Measurements from ENCODE around the gene C11orf52. TPM values are rescaled to one million over a fixed set of nuclear protein-coding genes. Genes with fewer than 3 reads are reported as not detected.

The C11orf52 gene
- total and polyA plus RNA-seq, 2 of the 13 experiments (the other 11 are each of a cell fraction or from before 2014, with no cell fraction given) = 7.4 to 11.0 TPM

- TF ChIP-seq CTCF (CRISPR knock-in tag; IDR thresholded peaks at IDR 0.05) (peak; percentile 99), ZNF251 (CRISPR knock-in tag; IDR thresholded peaks at IDR 0.05) (no peak), ZNF761 (CRISPR knock-in tag; conservative IDR thresholded peaks at IDR 0.05) (peak; percentile 67; the same call in 1 of the 2 replicates), ZNF776 (CRISPR knock-in tag; IDR thresholded peaks at IDR 0.05) (peak; percentile 51; the same call in 1 of the 2 replicates), ZBTB1 (CRISPR knock-in tag; IDR thresholded peaks at IDR 0.05; ENCODE audit: borderline replicate concordance) (no peak), ZNF589 (CRISPR knock-in tag; conservative IDR thresholded peaks at IDR 0.05) (no peak), PAF1 (CRISPR knock-in tag; IDR thresholded peaks at IDR 0.05) (no peak), ZNF777 (CRISPR knock-in tag; IDR thresholded peaks at IDR 0.05) (peak; percentile 38; the same call in 1 of the 2 replicates), MAF1 (CRISPR knock-in tag; IDR thresholded peaks at IDR 0.05; ENCODE audit: borderline replicate concordance) (peak; percentile 87), SRF (IDR thresholded peaks at IDR 0.05; ENCODE audit: low read depth, low read length) (peak; percentile 57; the same call in 1 of the 2 replicates), YY1 (IDR thresholded peaks at IDR 0.05; ENCODE audit: insufficient read depth, insufficient replicate concordance, low read depth, low read length) (peak; percentile 84)
- TF ChIP-seq, protein P1, sequence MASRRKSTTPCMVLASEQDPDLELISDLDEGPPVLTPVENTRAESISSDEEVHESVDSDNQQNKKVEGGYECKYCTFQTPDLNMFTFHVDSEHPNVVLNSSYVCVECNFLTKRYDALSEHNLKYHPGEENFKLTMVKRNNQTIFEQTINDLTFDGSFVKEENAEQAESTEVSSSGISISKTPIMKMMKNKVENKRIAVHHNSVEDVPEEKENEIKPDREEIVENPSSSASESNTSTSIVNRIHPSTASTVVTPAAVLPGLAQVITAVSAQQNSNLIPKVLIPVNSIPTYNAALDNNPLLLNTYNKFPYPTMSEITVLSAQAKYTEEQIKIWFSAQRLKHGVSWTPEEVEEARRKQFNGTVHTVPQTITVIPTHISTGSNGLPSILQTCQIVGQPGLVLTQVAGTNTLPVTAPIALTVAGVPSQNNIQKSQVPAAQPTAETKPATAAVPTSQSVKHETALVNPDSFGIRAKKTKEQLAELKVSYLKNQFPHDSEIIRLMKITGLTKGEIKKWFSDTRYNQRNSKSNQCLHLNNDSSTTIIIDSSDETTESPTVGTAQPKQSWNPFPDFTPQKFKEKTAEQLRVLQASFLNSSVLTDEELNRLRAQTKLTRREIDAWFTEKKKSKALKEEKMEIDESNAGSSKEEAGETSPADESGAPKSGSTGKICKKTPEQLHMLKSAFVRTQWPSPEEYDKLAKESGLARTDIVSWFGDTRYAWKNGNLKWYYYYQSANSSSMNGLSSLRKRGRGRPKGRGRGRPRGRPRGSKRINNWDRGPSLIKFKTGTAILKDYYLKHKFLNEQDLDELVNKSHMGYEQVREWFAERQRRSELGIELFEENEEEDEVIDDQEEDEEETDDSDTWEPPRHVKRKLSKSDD (CRISPR knock-in tag; IDR thresholded peaks at IDR 0.05; ENCODE audit: low read depth) = peak; percentile 98
- TF ChIP-seq, protein P2, sequence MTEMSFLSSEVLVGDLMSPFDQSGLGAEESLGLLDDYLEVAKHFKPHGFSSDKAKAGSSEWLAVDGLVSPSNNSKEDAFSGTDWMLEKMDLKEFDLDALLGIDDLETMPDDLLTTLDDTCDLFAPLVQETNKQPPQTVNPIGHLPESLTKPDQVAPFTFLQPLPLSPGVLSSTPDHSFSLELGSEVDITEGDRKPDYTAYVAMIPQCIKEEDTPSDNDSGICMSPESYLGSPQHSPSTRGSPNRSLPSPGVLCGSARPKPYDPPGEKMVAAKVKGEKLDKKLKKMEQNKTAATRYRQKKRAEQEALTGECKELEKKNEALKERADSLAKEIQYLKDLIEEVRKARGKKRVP (CRISPR knock-in tag; IDR thresholded peaks at IDR 0.05) = no peak; a peak in 1 of 4 replicates
- TF ChIP-seq, protein P3, sequence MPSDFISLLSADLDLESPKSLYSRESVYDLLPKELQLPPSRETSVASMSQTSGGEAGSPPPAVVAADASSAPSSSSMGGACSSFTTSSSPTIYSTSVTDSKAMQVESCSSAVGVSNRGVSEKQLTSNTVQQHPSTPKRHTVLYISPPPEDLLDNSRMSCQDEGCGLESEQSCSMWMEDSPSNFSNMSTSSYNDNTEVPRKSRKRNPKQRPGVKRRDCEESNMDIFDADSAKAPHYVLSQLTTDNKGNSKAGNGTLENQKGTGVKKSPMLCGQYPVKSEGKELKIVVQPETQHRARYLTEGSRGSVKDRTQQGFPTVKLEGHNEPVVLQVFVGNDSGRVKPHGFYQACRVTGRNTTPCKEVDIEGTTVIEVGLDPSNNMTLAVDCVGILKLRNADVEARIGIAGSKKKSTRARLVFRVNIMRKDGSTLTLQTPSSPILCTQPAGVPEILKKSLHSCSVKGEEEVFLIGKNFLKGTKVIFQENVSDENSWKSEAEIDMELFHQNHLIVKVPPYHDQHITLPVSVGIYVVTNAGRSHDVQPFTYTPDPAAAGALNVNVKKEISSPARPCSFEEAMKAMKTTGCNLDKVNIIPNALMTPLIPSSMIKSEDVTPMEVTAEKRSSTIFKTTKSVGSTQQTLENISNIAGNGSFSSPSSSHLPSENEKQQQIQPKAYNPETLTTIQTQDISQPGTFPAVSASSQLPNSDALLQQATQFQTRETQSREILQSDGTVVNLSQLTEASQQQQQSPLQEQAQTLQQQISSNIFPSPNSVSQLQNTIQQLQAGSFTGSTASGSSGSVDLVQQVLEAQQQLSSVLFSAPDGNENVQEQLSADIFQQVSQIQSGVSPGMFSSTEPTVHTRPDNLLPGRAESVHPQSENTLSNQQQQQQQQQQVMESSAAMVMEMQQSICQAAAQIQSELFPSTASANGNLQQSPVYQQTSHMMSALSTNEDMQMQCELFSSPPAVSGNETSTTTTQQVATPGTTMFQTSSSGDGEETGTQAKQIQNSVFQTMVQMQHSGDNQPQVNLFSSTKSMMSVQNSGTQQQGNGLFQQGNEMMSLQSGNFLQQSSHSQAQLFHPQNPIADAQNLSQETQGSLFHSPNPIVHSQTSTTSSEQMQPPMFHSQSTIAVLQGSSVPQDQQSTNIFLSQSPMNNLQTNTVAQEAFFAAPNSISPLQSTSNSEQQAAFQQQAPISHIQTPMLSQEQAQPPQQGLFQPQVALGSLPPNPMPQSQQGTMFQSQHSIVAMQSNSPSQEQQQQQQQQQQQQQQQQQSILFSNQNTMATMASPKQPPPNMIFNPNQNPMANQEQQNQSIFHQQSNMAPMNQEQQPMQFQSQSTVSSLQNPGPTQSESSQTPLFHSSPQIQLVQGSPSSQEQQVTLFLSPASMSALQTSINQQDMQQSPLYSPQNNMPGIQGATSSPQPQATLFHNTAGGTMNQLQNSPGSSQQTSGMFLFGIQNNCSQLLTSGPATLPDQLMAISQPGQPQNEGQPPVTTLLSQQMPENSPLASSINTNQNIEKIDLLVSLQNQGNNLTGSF (CRISPR knock-in tag; IDR thresholded peaks at IDR 0.05) = no peak
- TF ChIP-seq, protein P4, sequence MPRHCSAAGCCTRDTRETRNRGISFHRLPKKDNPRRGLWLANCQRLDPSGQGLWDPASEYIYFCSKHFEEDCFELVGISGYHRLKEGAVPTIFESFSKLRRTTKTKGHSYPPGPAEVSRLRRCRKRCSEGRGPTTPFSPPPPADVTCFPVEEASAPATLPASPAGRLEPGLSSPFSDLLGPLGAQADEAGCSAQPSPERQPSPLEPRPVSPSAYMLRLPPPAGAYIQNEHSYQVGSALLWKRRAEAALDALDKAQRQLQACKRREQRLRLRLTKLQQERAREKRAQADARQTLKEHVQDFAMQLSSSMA (CRISPR knock-in tag; IDR thresholded peaks at IDR 0.05) = no peak
- TF ChIP-seq, protein P5, sequence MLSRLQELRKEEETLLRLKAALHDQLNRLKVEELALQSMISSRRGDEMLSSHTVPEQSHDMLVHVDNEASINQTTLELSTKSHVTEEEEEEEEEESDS (CRISPR knock-in tag; IDR thresholded peaks at IDR 0.05; ENCODE audit: borderline replicate concordance) = no peak
Observed at GRCh38 chr11:111878849-111879636, 39.7 kb upstream of the C11orf52 start, which contains the start of the genes CFAP68 and FDXACB1 (continued).
